ENCODE data around the gene TEAD4.

DNA sequence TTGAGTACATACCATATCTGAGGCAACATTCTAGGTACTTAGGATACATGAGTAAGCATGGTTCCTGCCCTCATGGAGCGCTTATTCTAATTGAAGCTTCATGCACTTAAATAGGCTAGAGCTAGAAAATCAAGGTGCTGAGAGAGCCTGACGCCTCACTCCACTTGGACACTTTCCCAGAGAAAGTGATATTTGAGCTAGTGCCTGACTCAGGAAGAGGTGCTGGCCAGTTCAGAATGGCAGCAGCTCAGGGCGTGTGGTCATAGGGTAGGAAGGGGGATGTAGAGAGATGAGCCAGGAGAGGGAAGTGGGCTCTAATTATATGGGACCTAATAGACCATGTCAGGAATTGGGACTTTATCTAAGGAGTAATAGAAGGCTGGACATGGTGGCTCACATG is 35.2 kb upstream of the TEAD4 start:
- TF ChIP-seq, protein P1, sequence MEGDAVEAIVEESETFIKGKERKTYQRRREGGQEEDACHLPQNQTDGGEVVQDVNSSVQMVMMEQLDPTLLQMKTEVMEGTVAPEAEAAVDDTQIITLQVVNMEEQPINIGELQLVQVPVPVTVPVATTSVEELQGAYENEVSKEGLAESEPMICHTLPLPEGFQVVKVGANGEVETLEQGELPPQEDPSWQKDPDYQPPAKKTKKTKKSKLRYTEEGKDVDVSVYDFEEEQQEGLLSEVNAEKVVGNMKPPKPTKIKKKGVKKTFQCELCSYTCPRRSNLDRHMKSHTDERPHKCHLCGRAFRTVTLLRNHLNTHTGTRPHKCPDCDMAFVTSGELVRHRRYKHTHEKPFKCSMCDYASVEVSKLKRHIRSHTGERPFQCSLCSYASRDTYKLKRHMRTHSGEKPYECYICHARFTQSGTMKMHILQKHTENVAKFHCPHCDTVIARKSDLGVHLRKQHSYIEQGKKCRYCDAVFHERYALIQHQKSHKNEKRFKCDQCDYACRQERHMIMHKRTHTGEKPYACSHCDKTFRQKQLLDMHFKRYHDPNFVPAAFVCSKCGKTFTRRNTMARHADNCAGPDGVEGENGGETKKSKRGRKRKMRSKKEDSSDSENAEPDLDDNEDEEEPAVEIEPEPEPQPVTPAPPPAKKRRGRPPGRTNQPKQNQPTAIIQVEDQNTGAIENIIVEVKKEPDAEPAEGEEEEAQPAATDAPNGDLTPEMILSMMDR (IDR thresholded peaks at IDR 0.05), result no peak
- no peak for TF ChIP-seq EZH2 (IDR thresholded peaks at IDR 0.05; ENCODE audit: borderline replicate concordance, insufficient read depth, low read depth, low read length, poor library complexity, severe bottlenecking)

Data from B cell (primary cell).